K562 (cell line): ENCODE results near the gene SNAPC2. TPM values are rescaled to one million over a fixed set of nuclear protein-coding genes. Genes with fewer than 3 reads are reported as not detected.

ENCODE experiments used
- ATAC-seq: fragments of 200-7000 bp; cut with Tn5 transposase; 3 replicates; pipeline ENCODE4 v1.9.1; 2020; ENCODE audit warnings: moderate library complexity
- BruUV-seq: library from RNA; stranded (reverse); fragments of 400-500 nt; replicated peaks from 2 replicates; lab custom pipeline; 2021; lab: Mats Ljungman, UMichigan
- CTCF ChIA-PET: fragments of 300-600 bp; formaldehyde crosslinking; extraction: SDS; loops from one replicate; lab custom pipeline; 2021; ENCODE audit warnings: low intra/inter-chr PET ratio; lab: Yijun Ruan, JAX
- POLR2A ChIA-PET: fragments of 300-600, 350-650 bp; sonication (Branson Sonifier 250); formaldehyde crosslinking; extraction: SDS; loops from one replicate; lab custom pipeline; 2021; ENCODE audit warnings: antibody characterized with exemption, inconsistent platforms; lab: Yijun Ruan, JAX
- DNase-seq, 4 experiments: peaks; one replicate each; pipeline versions ENCODE4 v3.0.0 to v3.0.0-alpha.2; 2011 to 2018; ENCODE audit warnings: low spot score in 3 of 4, mixed read lengths in 3 of 4; ENCODE audit errors: extremely low read depth in 1 of 4
- FAIRE-seq: peaks from 2 replicates; lab custom pipeline; 2011; peaks lifted over from hg19 to GRCh38; lab: Jason Lieb, UNC
- H2AFZ ChIP-seq: 2 replicates; pipeline ENCODE4 v1.6.0; 2011; ENCODE audit warnings: low read depth, low read length, control low read depth, inconsistent platforms
- H3K27ac ChIP-seq: fragments of 200-600 bp; 3 replicates; pipeline ENCODE4 v1.8.0; 2011; ENCODE audit warnings: low read depth, mild to moderate bottlenecking, control low read depth, inconsistent platforms, low read length, moderate library complexity, mixed read lengths; ENCODE audit errors: extremely low read depth
- H3K27me3 ChIP-seq, 2 experiments: fragments of 300-600 bp in 1 of 2; 2 replicates in 1 of 2; 3 replicates in 1 of 2; pipeline versions ENCODE4 v1.6.0 to v1.8.0; 2011; ENCODE audit warnings: inconsistent platforms in 2 of 2, low read length in 2 of 2, mild to moderate bottlenecking in 1 of 2, mixed read lengths in 1 of 2, moderate library complexity in 1 of 2; ENCODE audit not compliant: control insufficient read depth in 2 of 2, insufficient read depth in 2 of 2
- H3K36me3 ChIP-seq: fragments of 300-600 bp; 3 replicates; pipeline ENCODE4 v1.8.0; 2011; ENCODE audit warnings: mild to moderate bottlenecking, low read length, inconsistent platforms; ENCODE audit not compliant: control insufficient read depth, insufficient read depth
- H3K4me1 ChIP-seq, 2 experiments: fragments of 200-600 bp in 1 of 2; replicated peaks in 1 of 2; 2 replicates in 1 of 2; 3 replicates in 1 of 2; pipeline versions ENCODE4 v1.5.1 to v1.8.0; 2011; ENCODE audit warnings: inconsistent platforms in 2 of 2, low read length in 2 of 2, mild to moderate bottlenecking in 1 of 2, mixed read lengths in 1 of 2, moderate library complexity in 1 of 2; ENCODE audit not compliant: control insufficient read depth in 2 of 2, insufficient read depth in 2 of 2
- H3K4me2 ChIP-seq: 2 replicates; pipeline ENCODE4 v1.6.1; 2011; ENCODE audit warnings: low read length, control low read depth, inconsistent platforms, mixed read lengths; ENCODE audit not compliant: insufficient read depth
- H3K4me3 ChIP-seq: fragments of 200-600 bp; sonication (generic), shearing (Covaris generic); 2 replicates; pipeline ENCODE4 v1.5.1; 2016; ENCODE audit warnings: control low read depth, inconsistent platforms
- H3K79me2 ChIP-seq: fragments of 200-600 bp; 3 replicates; pipeline ENCODE4 v1.8.0; 2011; ENCODE audit warnings: low read length, inconsistent platforms; ENCODE audit not compliant: control insufficient read depth, insufficient read depth
- H3K9ac ChIP-seq, 2 experiments: 2 replicates each; pipeline versions ENCODE4 v1.6.0 to v1.6.1; 2011; ENCODE audit warnings: low read depth in 2 of 2, low read length in 2 of 2, control low read depth in 1 of 2, inconsistent platforms in 1 of 2, mild to moderate bottlenecking in 1 of 2, mixed read lengths in 1 of 2; ENCODE audit not compliant: insufficient read depth in 1 of 2
- H3K9me1 ChIP-seq: one replicate; pipeline ENCODE4 v1.6.0; 2011; ENCODE audit warnings: inconsistent platforms, mild to moderate bottlenecking, low read length, moderate library complexity; ENCODE audit not compliant: control insufficient read depth, insufficient read depth
- H3K9me3 ChIP-seq: replicated peaks from 2 replicates; pipeline ENCODE4 v1.5.1; 2011; ENCODE audit warnings: low read depth, low read length, inconsistent platforms; ENCODE audit not compliant: control insufficient read depth, insufficient read depth
- H4K20me1 ChIP-seq: replicated peaks from 2 replicates; pipeline ENCODE4 v1.6.1; 2011; ENCODE audit warnings: low read length, inconsistent platforms, mixed read lengths; ENCODE audit not compliant: control insufficient read depth, insufficient read depth
- HCFC1 ChIP-seq: IDR thresholded peaks from 2 replicates; pipeline ENCODE4 v1.6.1; 2012; ENCODE audit warnings: low read depth, low read length, improper control_type of control experiment
- LEF1 ChIP-seq: fragments of 450-650 bp; IDR thresholded peaks from 2 replicates; pipeline ENCODE4 v1.6.1; 2016; ENCODE audit warnings: mild to moderate bottlenecking
- MEF2D ChIP-seq: conservative IDR thresholded peaks from 2 replicates; pipeline ENCODE4 v1.6.1; 2016; ENCODE audit warnings: low read depth, missing genetic modification characterization, missing compliant biosample characterization
- WGBS: fragments of 100-300 bp; shearing (Covaris generic); methylation state at CpG from one replicate; pipeline ENCODE4 v1.1.6; 2016; ENCODE audit warnings: low coverage, mixed read lengths; ENCODE audit not compliant: insufficient coverage; ENCODE audit errors: missing lambda C conversion rate; 5-methylcytosine and 5-hydroxymethylcytosine counted together
- in situ Hi-C: fragments of 300-500 bp; cut with MboI; formaldehyde crosslinking; loops from 4 replicates; pipeline ENCODE4 v1.15.0; 2018; ENCODE audit warnings: inconsistent platforms, mixed read lengths
- intact Hi-C: fragments of 100-400 bp; cut with micrococcal nuclease; formaldehyde crosslinking; loops from 2 replicates; pipeline ENCODE4 v1.14.2; 2022
- polyA plus RNA-seq, 8 experiments: library from polyadenylated mRNA; depleted of rRNA in 4 of 8; stranded (reverse) in 5 of 8; unstranded in 3 of 8; fragments of >200 nt; fragmentation: Nextera tagmentation in 2 of 8; fragmentation: Illumina TruSeq in 1 of 8; extraction: Ambion mirVana in 2 of 8; extraction: Trizol in 1 of 8; gene quantifications; 2 replicates each; pipeline versions ENCODE4 v1.2.1 to v1.2.3, GENCODE V29; 2011 to 2014; ENCODE audit warnings: inconsistent platforms in 1 of 8, missing spikeins in 1 of 8
- total RNA-seq, 7 experiments: library from RNA; depleted of rRNA in 6 of 7; stranded (reverse); fragments of >200 nt in 6 of 7; fragmentation: Illumina TruSeq in 2 of 7; extraction: Trizol in 2 of 7; gene quantifications; 2 replicates each; pipeline versions ENCODE4 v1.2.1 to v1.2.3, GENCODE V29; 2011 to 2021; ENCODE audit warnings: low replicate concordance in 1 of 7
- TF ChIP-seq, protein P1 (sequence below): fragments of 450-650 bp; formaldehyde crosslinking; IDR thresholded peaks from 2 replicates; pipeline ENCODE4 v1.4.0; 2022; ENCODE audit warnings: mild to moderate bottlenecking, moderate library complexity

The SNAPC2 gene
- total and polyA plus RNA-seq, 9 of the 15 experiments (the other 6 are each of a cell fraction or from before 2014, with no cell fraction given): 0.59 to 45.1 (median 15.3) TPM

DNA sequence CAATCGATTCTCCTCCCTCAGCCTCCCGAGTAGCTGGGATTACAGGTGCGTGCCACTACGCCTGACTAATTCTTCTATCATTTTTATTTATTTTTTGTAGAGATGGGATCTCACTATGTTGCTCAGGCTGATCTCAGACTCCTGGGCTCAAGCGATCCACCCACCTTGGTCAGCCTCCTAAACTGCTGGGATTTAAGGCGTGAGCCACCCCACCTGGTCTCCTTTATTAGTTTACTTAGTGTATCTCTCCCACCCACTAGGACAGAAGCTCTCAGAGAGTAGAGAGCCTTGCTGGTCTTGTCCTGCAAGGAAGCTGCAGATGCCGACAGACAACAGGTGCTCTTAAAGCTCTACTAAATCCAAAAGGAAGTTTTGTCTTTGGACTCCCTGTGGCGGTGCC, 34.3 kb upstream of the SNAPC2 start:
- no TSS peak for BruUV-seq
- Histone ChIP-seq H3K9me3 (no peaks in the 10 kb centered on the region), H3K9ac (no peak overlapping the region), H3K27ac (no peak overlapping the region), H3K79me2 (peaks cover 5% of the 10 kb centered on the region; the same call in 2 of the 3 replicates), H3K4me3 (no peak overlapping the region), H2AFZ (no peak overlapping the region), H3K4me2 (no peak overlapping the region), H3K36me3 (no peaks in the 10 kb centered on the region), H4K20me1 (no peaks in the 10 kb centered on the region), H3K27me3 (no peaks in the 10 kb centered on the region), H3K4me1 (peaks cover 10 to 26% of the 10 kb centered on the region in 2 experiments), H3K9me1 (no peaks in the 10 kb centered on the region)
- in situ Hi-C loops: no loop called here
- ChIA-PET CTCF (no interaction called here), POLR2A (interaction anchor here (1.2 to 8.2 kb wide), 3 partner anchors 8 to 28 kb away, joined by 4 to 72 read pairs (median 4); partner anchors contain the start of gene MAP2K7)
- DNase-seq (no peak), FAIRE-seq (no peak), ATAC-seq (no peak)
- WGBS: 40% methylated on average over 8 of the region's 8 CpGs
- TF ChIP-seq HCFC1 (no peak), MEF2D (tag) (no peak), LEF1 (no peak)
- TF ChIP-seq, protein P1, sequence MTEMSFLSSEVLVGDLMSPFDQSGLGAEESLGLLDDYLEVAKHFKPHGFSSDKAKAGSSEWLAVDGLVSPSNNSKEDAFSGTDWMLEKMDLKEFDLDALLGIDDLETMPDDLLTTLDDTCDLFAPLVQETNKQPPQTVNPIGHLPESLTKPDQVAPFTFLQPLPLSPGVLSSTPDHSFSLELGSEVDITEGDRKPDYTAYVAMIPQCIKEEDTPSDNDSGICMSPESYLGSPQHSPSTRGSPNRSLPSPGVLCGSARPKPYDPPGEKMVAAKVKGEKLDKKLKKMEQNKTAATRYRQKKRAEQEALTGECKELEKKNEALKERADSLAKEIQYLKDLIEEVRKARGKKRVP: no peak
- intact Hi-C loops: no loop called here
